K562 (cell line): ENCODE data around the gene TAF4. TPM values are rescaled to one million over a fixed set of nuclear protein-coding genes. Genes with fewer than 3 reads are reported as not detected.
A peak's percentile ranks its signal among the peaks of the same experiment; 100 is the strongest.

Source experiments
- ATAC-seq: fragments of 200-7000 bp; cut with Tn5 transposase; 3 replicates; pipeline ENCODE4 v1.9.1; 2020; ENCODE audit warnings: moderate library complexity
- BruUV-seq: library from RNA; stranded (reverse); fragments of 400-500 nt; replicated peaks from 2 replicates; lab custom pipeline; 2021; lab: Mats Ljungman, UMichigan
- CTCF ChIA-PET: fragments of 300-600 bp; formaldehyde crosslinking; extraction: SDS; loops from one replicate; lab custom pipeline; 2021; ENCODE audit warnings: low intra/inter-chr PET ratio; lab: Yijun Ruan, JAX
- POLR2A ChIA-PET: fragments of 300-600, 350-650 bp; sonication (Branson Sonifier 250); formaldehyde crosslinking; extraction: SDS; loops from one replicate; lab custom pipeline; 2021; ENCODE audit warnings: antibody characterized with exemption, inconsistent platforms; lab: Yijun Ruan, JAX
- DNase-seq, 4 experiments: peaks; one replicate each; pipeline versions ENCODE4 v3.0.0 to v3.0.0-alpha.2; 2011 to 2018; ENCODE audit warnings: low spot score in 3 of 4, mixed read lengths in 3 of 4; ENCODE audit errors: extremely low read depth in 1 of 4
- FAIRE-seq: peaks from 2 replicates; lab custom pipeline; 2011; peaks lifted over from hg19 to GRCh38; lab: Jason Lieb, UNC
- H2AFZ ChIP-seq: 2 replicates; pipeline ENCODE4 v1.6.0; 2011; ENCODE audit warnings: low read depth, low read length, control low read depth, inconsistent platforms
- H3K27ac ChIP-seq: fragments of 200-600 bp; 3 replicates; pipeline ENCODE4 v1.8.0; 2011; ENCODE audit warnings: low read depth, mild to moderate bottlenecking, control low read depth, inconsistent platforms, low read length, moderate library complexity, mixed read lengths; ENCODE audit errors: extremely low read depth
- H3K27me3 ChIP-seq, 2 experiments: fragments of 300-600 bp in 1 of 2; 2 replicates in 1 of 2; 3 replicates in 1 of 2; pipeline versions ENCODE4 v1.6.0 to v1.8.0; 2011; ENCODE audit warnings: inconsistent platforms in 2 of 2, low read length in 2 of 2, mild to moderate bottlenecking in 1 of 2, mixed read lengths in 1 of 2, moderate library complexity in 1 of 2; ENCODE audit not compliant: control insufficient read depth in 2 of 2, insufficient read depth in 2 of 2
- H3K36me3 ChIP-seq: fragments of 300-600 bp; 3 replicates; pipeline ENCODE4 v1.8.0; 2011; ENCODE audit warnings: mild to moderate bottlenecking, low read length, inconsistent platforms; ENCODE audit not compliant: control insufficient read depth, insufficient read depth
- H3K4me1 ChIP-seq, 2 experiments: fragments of 200-600 bp in 1 of 2; replicated peaks in 1 of 2; 2 replicates in 1 of 2; 3 replicates in 1 of 2; pipeline versions ENCODE4 v1.5.1 to v1.8.0; 2011; ENCODE audit warnings: inconsistent platforms in 2 of 2, low read length in 2 of 2, mild to moderate bottlenecking in 1 of 2, mixed read lengths in 1 of 2, moderate library complexity in 1 of 2; ENCODE audit not compliant: control insufficient read depth in 2 of 2, insufficient read depth in 2 of 2
- H3K4me2 ChIP-seq: 2 replicates; pipeline ENCODE4 v1.6.1; 2011; ENCODE audit warnings: low read length, control low read depth, inconsistent platforms, mixed read lengths; ENCODE audit not compliant: insufficient read depth
- H3K4me3 ChIP-seq: fragments of 200-600 bp; sonication (generic), shearing (Covaris generic); 2 replicates; pipeline ENCODE4 v1.5.1; 2016; ENCODE audit warnings: control low read depth, inconsistent platforms
- H3K79me2 ChIP-seq: fragments of 200-600 bp; 3 replicates; pipeline ENCODE4 v1.8.0; 2011; ENCODE audit warnings: low read length, inconsistent platforms; ENCODE audit not compliant: control insufficient read depth, insufficient read depth
- H3K9ac ChIP-seq, 2 experiments: 2 replicates each; pipeline versions ENCODE4 v1.6.0 to v1.6.1; 2011; ENCODE audit warnings: low read depth in 2 of 2, low read length in 2 of 2, control low read depth in 1 of 2, inconsistent platforms in 1 of 2, mild to moderate bottlenecking in 1 of 2, mixed read lengths in 1 of 2; ENCODE audit not compliant: insufficient read depth in 1 of 2
- H3K9me1 ChIP-seq: one replicate; pipeline ENCODE4 v1.6.0; 2011; ENCODE audit warnings: inconsistent platforms, mild to moderate bottlenecking, low read length, moderate library complexity; ENCODE audit not compliant: control insufficient read depth, insufficient read depth
- H3K9me3 ChIP-seq: replicated peaks from 2 replicates; pipeline ENCODE4 v1.5.1; 2011; ENCODE audit warnings: low read depth, low read length, inconsistent platforms; ENCODE audit not compliant: control insufficient read depth, insufficient read depth
- H4K20me1 ChIP-seq: replicated peaks from 2 replicates; pipeline ENCODE4 v1.6.1; 2011; ENCODE audit warnings: low read length, inconsistent platforms, mixed read lengths; ENCODE audit not compliant: control insufficient read depth, insufficient read depth
- CBFA2T3 ChIP-seq: fragments of 450-650 bp; IDR thresholded peaks from 2 replicates; pipeline ENCODE4 v1.6.1; 2017
- CTCF ChIP-seq, 3 experiments: IDR thresholded peaks in 2 of 3; conservative IDR thresholded peaks in 1 of 3; 2 replicates each; pipeline ENCODE4 v1.5.1; 2011 to 2012; ENCODE audit warnings: low read length in 3 of 3, mild to moderate bottlenecking in 3 of 3, control low read depth in 2 of 3, improper control_type of control experiment in 1 of 3, inconsistent platforms in 1 of 3, low read depth in 1 of 3, mixed read lengths in 1 of 3, moderate library complexity in 1 of 3; ENCODE audit not compliant: insufficient read depth in 2 of 3
- WGBS: fragments of 100-300 bp; shearing (Covaris generic); methylation state at CpG from one replicate; pipeline ENCODE4 v1.1.6; 2016; ENCODE audit warnings: low coverage, mixed read lengths; ENCODE audit not compliant: insufficient coverage; ENCODE audit errors: missing lambda C conversion rate; 5-methylcytosine and 5-hydroxymethylcytosine counted together
- in situ Hi-C: fragments of 300-500 bp; cut with MboI; formaldehyde crosslinking; loops from 4 replicates; pipeline ENCODE4 v1.15.0; 2018; ENCODE audit warnings: inconsistent platforms, mixed read lengths
- intact Hi-C: fragments of 100-400 bp; cut with micrococcal nuclease; formaldehyde crosslinking; loops from 2 replicates; pipeline ENCODE4 v1.14.2; 2022
- polyA plus RNA-seq, 8 experiments: library from polyadenylated mRNA; depleted of rRNA in 4 of 8; stranded (reverse) in 5 of 8; unstranded in 3 of 8; fragments of >200 nt; fragmentation: Nextera tagmentation in 2 of 8; fragmentation: Illumina TruSeq in 1 of 8; extraction: Ambion mirVana in 2 of 8; extraction: Trizol in 1 of 8; gene quantifications; 2 replicates each; pipeline versions ENCODE4 v1.2.1 to v1.2.3, GENCODE V29; 2011 to 2014; ENCODE audit warnings: inconsistent platforms in 1 of 8, missing spikeins in 1 of 8
- total RNA-seq, 7 experiments: library from RNA; depleted of rRNA in 6 of 7; stranded (reverse); fragments of >200 nt in 6 of 7; fragmentation: Illumina TruSeq in 2 of 7; extraction: Trizol in 2 of 7; gene quantifications; 2 replicates each; pipeline versions ENCODE4 v1.2.1 to v1.2.3, GENCODE V29; 2011 to 2021; ENCODE audit warnings: low replicate concordance in 1 of 7

TAF4 gene
- total and polyA plus RNA-seq, 9 of the 15 experiments (the other 6 are each of a cell fraction or from before 2014, with no cell fraction given), result 0.44 to 28.3 (median 5.6) TPM

- Histone ChIP-seq H3K79me2 (no peaks in the 10 kb centered on the region), H3K27me3 (peaks cover 39 to 67% of the 10 kb centered on the region in 2 experiments), H3K4me3 (no peak overlapping the region), H3K36me3 (no peaks in the 10 kb centered on the region), H4K20me1 (no peaks in the 10 kb centered on the region), H3K4me2 (no peak overlapping the region), H2AFZ (no peak overlapping the region), H3K27ac (no peak overlapping the region), H3K9me3 (no peaks in the 10 kb centered on the region), H3K9me1 (no peaks in the 10 kb centered on the region), H3K4me1 (peaks cover 3 to 7% of the 10 kb centered on the region in 2 experiments; a peak in 4 of 5 replicates), H3K9ac (no peak overlapping the region)
- FAIRE-seq, result no peak
- BruUV-seq, result no TSS peak
- intact Hi-C loops (no loop called here), in situ Hi-C loops (no loop called here)
- ATAC-seq, result peak; percentile 53; the same call in 2 of the 3 replicates
- no peak for DNase-seq
- POLR2A ChIA-PET, result interaction anchor here (0.6 to 2.8 kb wide), 3 partner anchors 23 to 53 kb away, joined by 3 to 14 read pairs (median 3); partner anchors contain the start of gene TAF4
- TF ChIP-seq CTCF (IDR thresholded peaks at IDR 0.05 in 2 of 3, conservative IDR thresholded peaks at IDR 0.05 in 1 of 3; ENCODE audit: insufficient read depth in 2 of 3, low read depth in 1 of 3, low read length in 3 of 3) (peak in 2 of 3 experiments; percentile 2 to 17; a peak in 3 of 6 replicates), CBFA2T3 (no peak)
- WGBS, result 13% methylated on average over 3 of the region's 3 CpGs
- CTCF ChIA-PET, result no interaction called here
These were observed 23.7 kb upstream of the TAF4 start for GRCh38 chr20:62089393-62089792.
